COR-L47 (cell line): ENCODE measurements around the gene ZNF773.
A peak's percentile ranks its signal among the peaks of the same experiment; 100 is the strongest.
"Not testable (repeated sequence)": the region's sequence is repeated elsewhere in the genome, so short reads cannot be mapped to it uniquely, and the experiment has no call there.

Source experiments
- DNase-seq: peaks from one replicate; lab custom pipeline; 2025; lab: John Stamatoyannopoulos, UW

The ZNF773 gene

GRCh38 chr19:57499680-57500395, at the start of gene ZNF773:
Gene ZNF773 (plus strand): TSS chr19:57499938. CDS start chr19:57500081, 143 bp downstream.
- peak; percentile 94 for DNase-seq

GRCh38 chr19:57452307-57452706, 47.4 kb upstream of the ZNF773 start:
- no peak for DNase-seq

GRCh38 chr19:57465680-57466381, 33.9 kb upstream of the ZNF773 start:
- DNase-seq = peak; percentile 38

- no peak for DNase-seq
Measured at GRCh38 chr19:57466489-57466888, 33.2 kb upstream of the ZNF773 start.

GRCh38 chr19:57473646-57474045, 26.1 kb upstream of the ZNF773 start:
- no peak for DNase-seq

- peak; percentile 90 for DNase-seq
Measured at GRCh38 chr19:57477191-57478008, 22.3 kb upstream of the ZNF773 start, which contains the start of gene ZNF772. Gene ZNF772 (minus strand): TSS chr19:57477566. CDS start chr19:57477309, 257 bp downstream.

- DNase-seq = peak; percentile 96
Measured at GRCh38 chr19:57487477-57488298, 12.1 kb upstream of the ZNF773 start, which contains the start of gene ZNF419. Gene ZNF419 (plus strand): TSS chr19:57487750. CDS start chr19:57487951, 201 bp downstream.

GRCh38 chr19:57488299-57488644, 11.5 kb upstream of the ZNF773 start:
- DNase-seq = not testable (repeated sequence)

- not testable (repeated sequence) for DNase-seq
Measured at GRCh38 chr19:57499332-57499679, 432 bp upstream of the ZNF773 start.

- not testable (repeated sequence) for DNase-seq
Measured at GRCh38 chr19:57500400-57500799, 662 bp downstream of the ZNF773 start.

- DNase-seq = no peak
Measured at GRCh38 chr19:57506163-57506562, 6.4 kb downstream of the ZNF773 start.

- no peak for DNase-seq
Measured at GRCh38 chr19:57511484-57511883, 11.7 kb downstream of the ZNF773 start.

GRCh38 chr19:57512845-57513244, 13.1 kb downstream of the ZNF773 start:
- DNase-seq = no peak

- DNase-seq = no peak
Measured at GRCh38 chr19:57515255-57515654, 15.5 kb downstream of the ZNF773 start.

- not testable (repeated sequence) for DNase-seq
Measured at GRCh38 chr19:57518021-57518420, 18.3 kb downstream of the ZNF773 start.

GRCh38 chr19:57527136-57527881, 27.6 kb downstream of the ZNF773 start, which contains the start of gene ZNF549:
Gene ZNF549 (plus strand): TSS chr19:57527356. CDS start chr19:57527574, 218 bp downstream.
- DNase-seq = peak; percentile 95

GRCh38 chr19:57537953-57538547, 38.3 kb downstream of the ZNF773 start:
- DNase-seq = no peak

- no peak for DNase-seq
Measured at GRCh38 chr19:57546513-57546912, 46.8 kb downstream of the ZNF773 start.

GRCh38 chr19:57552432-57552831, 52.7 kb downstream of the ZNF773 start:
- no peak for DNase-seq

GRCh38 chr19:57557659-57558058, 57.9 kb downstream of the ZNF773 start:
- DNase-seq = no peak
